IMR-90 (cell line): ENCODE results near the gene SHCBP1L. TPM values are rescaled to one million over a fixed set of nuclear protein-coding genes. Genes with fewer than 3 reads are reported as not detected.

ENCODE experiments used
- ATAC-seq: fragments of 200-7000 bp; cut with Tn5 transposase; 2 replicates; pipeline ENCODE4 v1.9.1; 2020; ENCODE audit warnings: low read depth, mild to moderate bottlenecking, moderate library complexity
- BruUV-seq: library from RNA; stranded (reverse); fragments of 400-500 nt; replicated peaks from 2 replicates; lab custom pipeline; 2021; lab: Mats Ljungman, UMichigan
- CTCF ChIA-PET: fragments of 300-600 bp; formaldehyde crosslinking; extraction: SDS; loops from one replicate; lab custom pipeline; 2021; ENCODE audit warnings: antibody characterized with exemption; lab: Yijun Ruan, JAX
- POLR2A ChIA-PET: fragments of 300-600 bp; sonication (Branson Sonifier 250); formaldehyde crosslinking; loops from one replicate; lab custom pipeline; 2022; ENCODE audit warnings: antibody characterized with exemption; ENCODE audit not compliant: unreplicated experiment; lab: Charles Lee
- DNase-seq: peaks from one replicate; pipeline ENCODE4 v3.0.0; 2013
- H2AFZ ChIP-seq: replicated peaks from 2 replicates; pipeline ENCODE3; 2013; ENCODE audit warnings: low read length, mild to moderate bottlenecking; ENCODE audit not compliant: poor library complexity
- H2AK5ac ChIP-seq: 2 replicates; pipeline ENCODE4 v1.6.1; 2013; ENCODE audit warnings: low read depth, low read length, inconsistent platforms
- H2AK9ac ChIP-seq: replicated peaks from 2 replicates; pipeline ENCODE3; 2013; ENCODE audit warnings: mild to moderate bottlenecking, low read depth, low read length, moderate library complexity; ENCODE audit not compliant: poor library complexity
- H2BK120ac ChIP-seq: 2 replicates; pipeline ENCODE4 v1.6.1; 2013; ENCODE audit warnings: low read depth, low read length, inconsistent platforms
- H2BK15ac ChIP-seq: 3 replicates; pipeline ENCODE4 v1.6.1; 2013; ENCODE audit warnings: low read depth, low read length, inconsistent platforms
- H2BK20ac ChIP-seq: 2 replicates; pipeline ENCODE4 v1.6.1; 2013; ENCODE audit warnings: low read depth, mild to moderate bottlenecking, inconsistent platforms, low read length, moderate library complexity
- H2BK5ac ChIP-seq: 2 replicates; pipeline ENCODE4 v1.6.1; 2013; ENCODE audit warnings: mild to moderate bottlenecking, low read depth, low read length, inconsistent platforms; ENCODE audit not compliant: poor library complexity, severe bottlenecking
- H3K14ac ChIP-seq: replicated peaks from 2 replicates; pipeline ENCODE4 v1.6.1; 2013; ENCODE audit warnings: low read depth, low read length, inconsistent platforms
- H3K18ac ChIP-seq: 2 replicates; pipeline ENCODE4 v1.6.1; 2013; ENCODE audit warnings: low read depth, low read length, control low read depth
- H3K23ac ChIP-seq: 2 replicates; pipeline ENCODE4 v1.6.1; 2013; ENCODE audit warnings: low read depth, low read length, inconsistent platforms
- H3K27ac ChIP-seq: 2 replicates; pipeline ENCODE4 v1.5.1; 2013; ENCODE audit warnings: mild to moderate bottlenecking, control low read depth, low read length; ENCODE audit not compliant: insufficient read depth
- H3K27me3 ChIP-seq: 2 replicates; pipeline ENCODE4 v1.6.1; 2013; ENCODE audit warnings: low read length; ENCODE audit not compliant: control insufficient read depth, insufficient read depth
- H3K36me3 ChIP-seq: 2 replicates; pipeline ENCODE4 v1.6.1; 2013; ENCODE audit warnings: low read length, mixed read lengths; ENCODE audit not compliant: control insufficient read depth, insufficient read depth
- H3K4ac ChIP-seq: 2 replicates; pipeline ENCODE4 v1.6.1; 2013; ENCODE audit warnings: low read depth, low read length, inconsistent platforms
- H3K4me1 ChIP-seq: 2 replicates; pipeline ENCODE4 v1.6.1; 2013; ENCODE audit warnings: low read length, mixed read lengths; ENCODE audit not compliant: control insufficient read depth, insufficient read depth
- H3K4me2 ChIP-seq: 2 replicates; pipeline ENCODE4 v1.6.1; 2013; ENCODE audit warnings: low read depth, mild to moderate bottlenecking, control low read depth, low read length, moderate library complexity
- H3K4me3 ChIP-seq: 2 replicates; pipeline ENCODE4 v1.5.1; 2013; ENCODE audit warnings: low read depth, mild to moderate bottlenecking, control low read depth, low read length, moderate library complexity; ENCODE audit not compliant: insufficient read depth
- H3K56ac ChIP-seq: 2 replicates; pipeline ENCODE4 v1.6.1; 2013; ENCODE audit warnings: low read length, inconsistent platforms; ENCODE audit not compliant: insufficient read depth; ENCODE audit errors: extremely low read depth
- H3K79me1 ChIP-seq, 2 experiments: 2 replicates each; pipeline ENCODE4 v1.6.1; 2013; ENCODE audit warnings: low read length in 2 of 2, inconsistent platforms in 1 of 2, low read depth in 1 of 2
- H3K9ac ChIP-seq: 2 replicates; pipeline ENCODE4 v1.6.1; 2013; ENCODE audit warnings: low read depth, low read length, control low read depth
- H3K9me1 ChIP-seq: 2 replicates; pipeline ENCODE4 v1.6.1; 2013; ENCODE audit warnings: low read length, inconsistent platforms; ENCODE audit not compliant: insufficient read depth
- H3K9me3 ChIP-seq: 2 replicates; pipeline ENCODE4 v1.6.1; 2013; ENCODE audit warnings: low read length; ENCODE audit not compliant: control insufficient read depth, insufficient read depth
- H4K20me1 ChIP-seq: 2 replicates; pipeline ENCODE4 v1.6.1; 2013; ENCODE audit warnings: low read length, inconsistent platforms; ENCODE audit not compliant: insufficient read depth
- H4K5ac ChIP-seq: 2 replicates; pipeline ENCODE4 v1.6.1; 2013; ENCODE audit warnings: mild to moderate bottlenecking, low read depth, low read length, control low read depth
- H4K8ac ChIP-seq, 2 experiments: 2 replicates each; pipeline ENCODE4 v1.6.1; 2013; ENCODE audit warnings: low read depth in 2 of 2, low read length in 2 of 2, control low read depth in 1 of 2, inconsistent platforms in 1 of 2
- H4K91ac ChIP-seq: 2 replicates; pipeline ENCODE4 v1.6.1; 2013; ENCODE audit warnings: low read depth, low read length, inconsistent platforms; ENCODE audit not compliant: insufficient read depth
- CEBPB ChIP-seq: IDR thresholded peaks from 2 replicates; pipeline ENCODE4 v1.6.1; 2012; ENCODE audit warnings: low read depth, low read length, improper control_type of control experiment
- CHD1 ChIP-seq: IDR thresholded peaks from 2 replicates; pipeline ENCODE4 v1.6.1; 2012; ENCODE audit warnings: low read depth, low read length, improper control_type of control experiment
- CTCF ChIP-seq: conservative IDR thresholded peaks from 2 replicates; pipeline ENCODE4 v1.5.1; 2012; ENCODE audit warnings: mild to moderate bottlenecking, low read depth, low read length, improper control_type of control experiment
- ELK1 ChIP-seq: fragments of 150-350 bp; IDR thresholded peaks from 2 replicates; pipeline ENCODE4 v1.6.1; 2016; ENCODE audit warnings: low read depth, mild to moderate bottlenecking, low read length, moderate library complexity, borderline replicate concordance
- MXI1 ChIP-seq: IDR thresholded peaks from 2 replicates; pipeline ENCODE4 v1.6.1; 2012; ENCODE audit warnings: low read depth, mild to moderate bottlenecking, low read length, moderate library complexity, borderline replicate concordance
- POLR2A ChIP-seq: IDR thresholded peaks from 2 replicates; pipeline ENCODE4 v1.6.1; 2012; ENCODE audit warnings: mild to moderate bottlenecking, low read depth, low read length
- RAD21 ChIP-seq: IDR thresholded peaks from 2 replicates; pipeline ENCODE4 v1.6.1; 2012; ENCODE audit warnings: low read length, improper control_type of control experiment
- RCOR1 ChIP-seq: IDR thresholded peaks from 2 replicates; pipeline ENCODE4 v1.6.1; 2012; ENCODE audit warnings: mild to moderate bottlenecking, low read length, improper control_type of control experiment; ENCODE audit not compliant: insufficient replicate concordance
- RFX5 ChIP-seq: IDR thresholded peaks from 2 replicates; pipeline ENCODE4 v1.8.0; 2012; ENCODE audit warnings: low read depth, mild to moderate bottlenecking, low read length, moderate library complexity
- WGBS, 2 experiments: methylation state at CpG; one replicate each; pipeline versions ENCODE4 v1.1.5 to v1.1.7; 2013; ENCODE audit warnings: missing lambda C conversion rate in 2 of 2; ENCODE audit not compliant: insufficient read length in 1 of 2; ENCODE audit errors: extremely low coverage in 2 of 2; 5-methylcytosine and 5-hydroxymethylcytosine counted together
- dilution Hi-C: fragments of 300-500 bp; cut with HindIII; formaldehyde crosslinking; loops from one replicate; pipeline ENCODE4 v1.14.3; 2018; ENCODE audit warnings: low sequenced_read_pairs; ENCODE audit not compliant: unreplicated experiment
- in situ Hi-C: fragments of 300-500 bp; cut with MboI; formaldehyde crosslinking; loops from 3 replicates; pipeline ENCODE4 v1.14.3; 2019; ENCODE audit warnings: low sequenced_read_pairs, inconsistent platforms, mixed read lengths
- intact Hi-C: fragments of 100-400 bp; cut with micrococcal nuclease; formaldehyde crosslinking; loops from 2 replicates; pipeline ENCODE4 v1.10.0; 2022
- polyA plus RNA-seq, 3 experiments: library from polyadenylated mRNA; depleted of rRNA; stranded (reverse); fragments of >200 nt; gene quantifications; 2 replicates each; pipeline ENCODE4 v1.2.3, GENCODE V29; 2012; ENCODE audit warnings: low replicate concordance in 1 of 3
- total RNA-seq: library from RNA; depleted of rRNA; stranded (reverse); fragments of >200 nt; gene quantifications from 2 replicates; pipeline ENCODE4 v1.2.3, GENCODE V29; 2012

Gene SHCBP1L
- total and polyA plus RNA-seq, 2 of the 4 experiments (the other 2 are of a cell fraction), result not detected

GRCh38 chr1:182953826-182954225 lies 860 bp upstream of the SHCBP1L start:
- no peak overlapping the region for H3K4ac ChIP-seq
- H4K20me1 ChIP-seq, result peaks cover 9% of the 10 kb centered on the region; the same call in 1 of the 2 replicates
- H3K9me3 ChIP-seq, result peaks cover 3% of the 10 kb centered on the region
- H3K79me1 ChIP-seq, result no peaks in the 10 kb centered on the region
- no TSS peak for BruUV-seq
- no peak overlapping the region for H3K56ac ChIP-seq
- no peak overlapping the region for H4K5ac ChIP-seq
- H2BK120ac ChIP-seq, result no peak overlapping the region
- peaks cover 2% of the 10 kb centered on the region; the same call in 1 of the 2 replicates for H3K4me1 ChIP-seq
- H2BK20ac ChIP-seq, result no peak overlapping the region
- dilution Hi-C loops (no loop called here), in situ Hi-C loops (loop anchor here (25.0 kb wide), 2 partner anchors 158 to 283 kb away; no protein-coding TSS in a partner anchor), intact Hi-C loops (no loop called here)
- H2AK5ac ChIP-seq, result no peak overlapping the region
- no peak overlapping the region for H3K18ac ChIP-seq
- no peak overlapping the region for H3K9ac ChIP-seq
- no peak overlapping the region for H2BK5ac ChIP-seq
- DNase-seq (no peak), ATAC-seq (no peak)
- H3K23ac ChIP-seq, result no peak overlapping the region
- POLR2A ChIA-PET, result no interaction called here
- WGBS, 2 experiments, result no CpG with 5 or more reads among the region's 3 CpGs
- H3K9me1 ChIP-seq, result peaks cover 2% of the 10 kb centered on the region
- no peak overlapping the region for H4K91ac ChIP-seq
- CTCF ChIA-PET, result no interaction called here
- H3K14ac ChIP-seq, result no peak overlapping the region
- TF ChIP-seq RFX5, result no peak
- no peak for TF ChIP-seq CTCF
- TF ChIP-seq CEBPB, result no peak
- TF ChIP-seq RCOR1, result no peak
- TF ChIP-seq RAD21, result no peak
- no peak for TF ChIP-seq POLR2A
- no peak for TF ChIP-seq ELK1
- TF ChIP-seq MXI1, result no peak
- no peak for TF ChIP-seq CHD1
- no peak overlapping the region for H3K27ac ChIP-seq
- no peak overlapping the region for H2AFZ ChIP-seq
- H2AK9ac ChIP-seq, result no peak overlapping the region
- no peak overlapping the region for H3K4me3 ChIP-seq
- no peaks in the 10 kb centered on the region for H3K36me3 ChIP-seq
- no peak overlapping the region for H3K4me2 ChIP-seq
- no peak overlapping the region for H4K8ac ChIP-seq
- H3K27me3 ChIP-seq, result peaks cover 12% of the 10 kb centered on the region
- H2BK15ac ChIP-seq, result no peak overlapping the region
